ENCODE data around the gene COL19A1. TPM values are rescaled to one million over a fixed set of nuclear protein-coding genes. Genes with fewer than 3 reads are reported as not detected.
"Not testable (repeated sequence)": the region's sequence is repeated elsewhere in the genome, so short reads cannot be mapped to it uniquely, and the experiment has no call there.

Gene COL19A1
- total RNA-seq, 1 donor from 2014 or later = under 0.01 TPM

GRCh38 chr6:69957985-69958559 lies 91.7 kb downstream of the COL19A1 start:
- H3K4me3 ChIP-seq (ENCODE audit: low read depth, low read length) = no peak overlapping the region
- no peak for DNase-seq (ENCODE audit: low read depth)
- TF ChIP-seq CTCF (conservative IDR thresholded peaks at IDR 0.05; ENCODE audit: low read depth, low read length) = no peak

GRCh38 chr6:69958978-69959377 lies 92.6 kb downstream of the COL19A1 start:
- no peak for DNase-seq (ENCODE audit: low read depth)
- H3K4me3 ChIP-seq (ENCODE audit: low read depth, low read length) = no peak overlapping the region
- TF ChIP-seq CTCF (conservative IDR thresholded peaks at IDR 0.05; ENCODE audit: low read depth, low read length) = no peak

GRCh38 chr6:69965974-69966373 lies 99.6 kb downstream of the COL19A1 start:
- not testable (repeated sequence) for DNase-seq (ENCODE audit: low read depth); H3K4me3 ChIP-seq (ENCODE audit: low read depth, low read length)

- H3K4me3 ChIP-seq (ENCODE audit: low read depth, low read length) = no peak overlapping the region
- TF ChIP-seq CTCF (conservative IDR thresholded peaks at IDR 0.05; ENCODE audit: low read depth, low read length) = no peak
- no peak for DNase-seq (ENCODE audit: low read depth)
Measured at GRCh38 chr6:69973138-69973537, 106.8 kb downstream of the COL19A1 start.

GRCh38 chr6:69973763-69974162 lies 107.4 kb downstream of the COL19A1 start:
- H3K4me3 ChIP-seq (ENCODE audit: low read depth, low read length) = no peak overlapping the region
- no peak for TF ChIP-seq CTCF (conservative IDR thresholded peaks at IDR 0.05; ENCODE audit: low read depth, low read length)
- DNase-seq (ENCODE audit: low read depth) = no peak

DNA sequence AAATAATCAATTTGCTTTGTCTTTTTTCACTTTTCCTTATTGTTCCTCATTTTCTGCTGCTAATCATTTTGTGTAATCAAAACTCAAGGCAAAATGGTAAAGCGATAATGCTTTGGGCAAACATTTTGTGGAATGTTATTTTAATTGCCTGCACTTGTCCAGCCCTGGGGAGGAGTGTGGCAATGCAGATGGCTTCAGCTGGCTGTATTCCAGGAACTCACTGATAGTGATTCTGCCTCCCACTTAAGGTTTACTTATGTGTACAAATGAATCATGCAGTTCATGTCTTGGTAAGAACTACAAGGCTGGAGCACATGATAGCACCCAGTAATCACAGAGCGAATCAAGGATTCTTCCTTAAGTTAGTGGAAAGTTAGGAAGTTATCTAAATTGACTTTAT lies 107.8 kb downstream of the COL19A1 start:
- TF ChIP-seq CTCF (conservative IDR thresholded peaks at IDR 0.05; ENCODE audit: low read depth, low read length) = no peak
- peak; percentile 68 for DNase-seq (ENCODE audit: low read depth)

GRCh38 chr6:69976591-69977090 lies 110.3 kb downstream of the COL19A1 start:
- no peak overlapping the region for H3K4me3 ChIP-seq (ENCODE audit: low read depth, low read length)
- no peak for DNase-seq (ENCODE audit: low read depth)
- TF ChIP-seq CTCF (conservative IDR thresholded peaks at IDR 0.05; ENCODE audit: low read depth, low read length) = no peak

More for the DNA sequence above, 107.8 kb downstream of the COL19A1 start:
- no peak overlapping the region for H3K4me3 ChIP-seq (ENCODE audit: low read depth, low read length)
